ENCODE results near the gene PARP6.

DNA sequence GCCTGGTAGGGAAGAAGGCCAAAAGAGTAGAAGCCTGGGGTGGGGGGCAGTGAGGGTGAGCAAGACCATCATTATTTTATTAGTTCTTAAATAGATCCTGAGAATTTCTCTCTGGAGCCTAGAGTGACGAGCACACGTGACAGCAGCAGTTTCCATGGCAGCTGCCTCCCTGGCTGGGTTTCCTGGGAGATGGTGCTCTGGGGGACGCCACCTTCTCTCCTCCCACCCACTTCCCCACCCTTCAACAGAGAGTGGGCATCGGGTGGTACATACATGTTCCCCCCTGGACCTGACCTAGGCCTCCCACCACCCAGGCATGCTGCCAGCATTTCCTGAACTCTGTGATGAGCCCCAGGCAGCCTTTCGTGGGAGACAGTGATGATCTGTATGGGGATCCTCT lies 34.7 kb upstream of the PARP6 start:
- TF ChIP-seq, protein P1, sequence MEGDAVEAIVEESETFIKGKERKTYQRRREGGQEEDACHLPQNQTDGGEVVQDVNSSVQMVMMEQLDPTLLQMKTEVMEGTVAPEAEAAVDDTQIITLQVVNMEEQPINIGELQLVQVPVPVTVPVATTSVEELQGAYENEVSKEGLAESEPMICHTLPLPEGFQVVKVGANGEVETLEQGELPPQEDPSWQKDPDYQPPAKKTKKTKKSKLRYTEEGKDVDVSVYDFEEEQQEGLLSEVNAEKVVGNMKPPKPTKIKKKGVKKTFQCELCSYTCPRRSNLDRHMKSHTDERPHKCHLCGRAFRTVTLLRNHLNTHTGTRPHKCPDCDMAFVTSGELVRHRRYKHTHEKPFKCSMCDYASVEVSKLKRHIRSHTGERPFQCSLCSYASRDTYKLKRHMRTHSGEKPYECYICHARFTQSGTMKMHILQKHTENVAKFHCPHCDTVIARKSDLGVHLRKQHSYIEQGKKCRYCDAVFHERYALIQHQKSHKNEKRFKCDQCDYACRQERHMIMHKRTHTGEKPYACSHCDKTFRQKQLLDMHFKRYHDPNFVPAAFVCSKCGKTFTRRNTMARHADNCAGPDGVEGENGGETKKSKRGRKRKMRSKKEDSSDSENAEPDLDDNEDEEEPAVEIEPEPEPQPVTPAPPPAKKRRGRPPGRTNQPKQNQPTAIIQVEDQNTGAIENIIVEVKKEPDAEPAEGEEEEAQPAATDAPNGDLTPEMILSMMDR (conservative IDR thresholded peaks at IDR 0.05) = no peak
- TF ChIP-seq ZFX (IDR thresholded peaks at IDR 0.05) = no peak

Measured in C4-2B (cell line).